NCI-H2227 treated with DMSO at 0.1 percent for 48 hours (cell line): ENCODE results near the gene DHX8.
"Not testable (repeated sequence)": the region's sequence is repeated elsewhere in the genome, so short reads cannot be mapped to it uniquely, and the experiment has no call there.

ENCODE experiments used
- DNase-seq: peaks from one replicate; lab custom pipeline; 2025; lab: John Stamatoyannopoulos, UW

The DHX8 gene

DNA sequence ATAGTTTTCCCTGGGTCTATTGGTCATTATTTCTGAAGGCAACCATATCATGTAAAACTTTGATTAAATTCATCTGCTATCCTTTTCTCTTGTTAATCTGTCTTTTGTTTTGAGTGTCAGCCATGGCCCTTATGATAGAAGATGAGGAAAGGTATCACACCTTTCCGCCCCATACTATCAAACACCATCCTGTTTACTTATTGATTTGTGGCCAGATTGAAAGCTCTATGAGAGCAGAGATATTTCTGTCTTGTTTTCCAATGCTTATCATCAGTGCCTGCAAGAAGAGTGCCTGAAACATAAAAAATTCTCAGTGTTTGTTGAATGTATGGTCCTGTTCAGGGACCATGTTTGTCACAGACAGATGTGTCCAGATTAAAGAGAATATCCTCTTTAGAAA is 22.6 kb upstream of the DHX8 start:
- DNase-seq: no peak

DNA sequence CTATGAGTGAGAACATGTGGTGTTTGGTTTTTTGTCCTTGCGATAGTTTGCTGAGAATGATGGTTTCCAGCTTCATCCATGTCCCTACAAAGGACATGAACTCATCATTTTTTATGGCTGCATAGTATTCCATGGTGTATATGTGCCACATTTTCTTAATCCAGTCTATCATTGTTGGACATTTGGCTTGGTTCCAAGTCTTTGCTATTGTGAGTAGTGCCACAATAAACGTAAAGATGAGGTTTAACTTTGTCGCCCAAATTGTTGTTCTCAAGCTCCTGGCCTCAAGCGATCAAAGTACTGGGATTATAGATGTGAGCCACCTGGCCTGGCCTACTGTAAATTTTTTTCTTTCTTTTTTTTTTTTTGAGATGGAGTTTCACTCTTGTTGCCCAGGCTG is 21.2 kb upstream of the DHX8 start:
- not testable (repeated sequence) for DNase-seq

DNA sequence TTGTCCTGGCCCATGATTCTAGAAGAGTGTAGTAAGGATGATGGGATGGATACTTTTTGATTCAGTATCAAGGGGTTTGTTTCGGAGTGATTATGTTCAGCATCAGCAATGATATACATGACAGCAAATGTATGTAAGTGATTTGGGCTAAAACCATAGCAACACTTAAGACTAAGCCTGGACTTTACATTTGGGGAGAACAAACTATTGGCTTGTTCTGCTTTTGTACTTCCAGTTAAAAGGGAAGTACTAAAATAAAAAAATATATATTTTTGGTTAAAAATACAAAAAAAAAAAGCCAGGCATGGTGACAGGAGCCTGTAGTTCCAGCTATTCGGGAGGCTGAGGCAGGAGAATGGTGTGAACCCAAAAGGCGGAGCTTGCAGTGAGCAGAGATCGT is 20.5 kb upstream of the DHX8 start:
- no peak for DNase-seq

DNA sequence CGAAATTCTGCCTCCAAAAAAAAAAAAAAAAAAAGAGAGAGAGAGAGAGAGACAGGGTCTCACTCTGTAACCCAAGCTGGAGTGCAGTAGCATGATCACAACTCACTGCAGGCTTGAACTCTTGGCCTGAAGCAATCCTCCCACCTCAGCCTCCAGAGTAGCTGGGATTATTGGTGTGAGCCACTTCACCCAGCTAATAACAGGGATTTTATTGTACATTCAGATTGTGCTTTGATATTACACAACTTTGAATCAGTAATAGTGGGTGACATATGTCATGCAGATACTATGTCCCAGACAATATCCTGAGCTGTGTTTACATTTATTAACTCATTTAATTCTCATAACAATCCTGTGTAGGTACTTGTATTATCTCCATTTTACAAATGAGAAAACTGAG is 19.7 kb upstream of the DHX8 start:
- DNase-seq: no peak

DNA sequence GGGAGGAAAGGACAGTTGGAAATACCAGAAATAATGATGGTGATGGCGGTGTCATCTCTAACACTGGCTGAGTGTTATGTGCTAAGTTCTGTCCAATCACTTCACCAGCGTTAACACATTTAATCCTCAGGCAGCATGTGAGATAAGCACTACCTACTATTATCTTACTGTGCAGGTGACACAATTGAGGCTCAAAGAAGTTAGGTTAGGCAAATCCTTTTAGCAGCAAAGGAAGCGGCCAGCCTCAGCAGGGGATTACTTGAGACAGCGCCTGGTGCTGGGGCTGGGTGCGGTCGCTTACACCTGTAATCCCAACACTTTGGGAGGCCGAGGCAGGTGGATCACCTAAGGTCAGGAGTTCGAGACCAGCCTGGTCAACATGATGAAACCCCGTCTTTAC is 18.7 kb upstream of the DHX8 start:
- no peak for DNase-seq

DNA sequence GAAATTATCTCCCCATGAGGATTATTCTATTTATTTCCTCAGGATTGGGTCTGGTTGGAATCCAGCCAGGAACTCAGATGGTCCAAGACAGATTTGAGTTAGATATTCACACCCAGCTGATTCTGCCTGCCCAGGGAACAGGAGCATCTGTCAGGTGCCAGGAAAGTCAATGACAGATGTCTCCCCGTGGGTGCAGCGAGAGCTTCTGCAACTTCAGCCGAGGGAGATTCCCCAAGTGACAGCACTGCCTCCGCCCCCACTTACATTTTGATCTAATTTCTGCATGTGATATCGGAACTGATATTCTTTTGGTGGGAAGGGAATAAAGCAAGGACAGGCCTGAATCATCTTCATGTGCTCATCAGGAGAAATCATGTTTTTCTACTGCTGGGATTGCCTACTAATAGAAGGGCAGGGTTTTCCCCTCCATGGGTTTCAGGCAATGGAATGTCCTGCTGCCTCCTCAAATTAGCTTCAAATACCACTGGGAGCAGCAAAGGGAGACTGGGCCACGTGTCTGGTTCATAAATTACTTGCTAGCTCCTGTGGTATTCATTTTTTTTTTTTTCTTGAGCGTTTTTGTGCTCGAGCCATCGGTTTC is 15.7 kb upstream of the DHX8 start:
- DNase-seq: no peak

DNA sequence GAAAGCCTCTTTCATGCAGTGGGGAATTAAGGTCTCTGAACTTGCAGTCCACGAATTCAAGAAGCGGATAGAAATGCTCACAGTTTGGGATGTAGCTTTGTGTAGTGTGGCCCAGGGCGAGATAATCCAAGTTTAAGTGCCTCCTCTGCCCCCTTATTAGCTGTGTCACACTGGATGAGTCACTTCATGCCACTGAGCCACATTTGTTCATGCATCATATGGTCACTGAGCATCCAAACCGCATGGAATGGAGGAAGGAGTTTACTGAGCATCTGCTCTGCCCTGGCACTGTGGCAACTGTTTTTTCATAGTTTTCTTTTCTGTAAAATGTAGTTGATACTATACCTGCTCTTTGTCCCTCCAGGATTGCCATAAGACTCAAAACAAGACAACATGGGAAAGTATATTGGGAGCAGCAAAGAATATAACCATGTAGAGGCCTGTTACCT is 15.1 kb upstream of the DHX8 start:
- no peak for DNase-seq

DNA sequence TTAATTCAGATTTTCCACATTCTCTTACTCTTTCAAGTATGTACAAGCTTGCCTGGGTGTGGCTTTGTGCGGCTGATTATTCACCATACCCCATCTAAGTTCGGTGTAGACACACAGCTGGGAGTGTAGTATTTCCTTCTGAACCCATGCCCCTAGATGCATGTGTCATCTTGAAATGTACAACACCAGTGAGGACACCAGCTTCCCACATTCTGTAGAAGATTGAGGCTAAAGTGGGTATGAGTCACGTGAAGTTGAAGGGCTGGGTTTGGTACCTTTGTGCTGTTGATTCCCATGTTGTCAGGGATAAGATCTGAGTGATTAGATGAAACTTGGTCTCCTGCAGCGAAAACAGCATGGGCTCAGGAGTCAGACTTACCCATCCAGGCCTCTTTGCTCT is 14.6 kb upstream of the DHX8 start:
- no peak for DNase-seq

DNA sequence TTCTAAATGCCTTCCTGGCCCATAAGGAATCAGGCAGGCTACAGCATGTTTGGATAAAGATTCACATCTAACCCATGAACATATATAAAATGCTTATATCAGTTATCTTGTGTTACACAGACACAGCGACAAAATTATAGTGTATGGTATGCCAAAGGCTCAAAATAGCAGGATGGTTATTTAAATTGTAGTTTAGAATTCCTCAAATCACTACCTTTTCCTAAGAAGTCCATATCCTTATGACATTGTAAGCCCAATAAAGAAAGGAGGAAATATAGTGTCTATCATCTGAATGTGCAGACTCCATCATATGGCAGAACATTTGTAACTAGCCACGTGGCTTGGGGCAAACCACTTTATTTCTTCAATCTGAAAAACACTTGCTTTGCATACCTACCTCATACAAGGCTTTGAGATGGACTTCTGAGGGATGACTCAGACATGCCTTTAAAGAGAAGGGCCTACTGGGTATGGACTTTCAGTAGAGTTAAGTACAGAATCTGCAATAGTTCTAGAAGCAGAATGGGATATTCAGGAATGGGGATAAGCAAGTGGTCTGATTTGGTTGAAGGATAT is 12.1 kb upstream of the DHX8 start:
- peak; percentile 69 for DNase-seq

DNA sequence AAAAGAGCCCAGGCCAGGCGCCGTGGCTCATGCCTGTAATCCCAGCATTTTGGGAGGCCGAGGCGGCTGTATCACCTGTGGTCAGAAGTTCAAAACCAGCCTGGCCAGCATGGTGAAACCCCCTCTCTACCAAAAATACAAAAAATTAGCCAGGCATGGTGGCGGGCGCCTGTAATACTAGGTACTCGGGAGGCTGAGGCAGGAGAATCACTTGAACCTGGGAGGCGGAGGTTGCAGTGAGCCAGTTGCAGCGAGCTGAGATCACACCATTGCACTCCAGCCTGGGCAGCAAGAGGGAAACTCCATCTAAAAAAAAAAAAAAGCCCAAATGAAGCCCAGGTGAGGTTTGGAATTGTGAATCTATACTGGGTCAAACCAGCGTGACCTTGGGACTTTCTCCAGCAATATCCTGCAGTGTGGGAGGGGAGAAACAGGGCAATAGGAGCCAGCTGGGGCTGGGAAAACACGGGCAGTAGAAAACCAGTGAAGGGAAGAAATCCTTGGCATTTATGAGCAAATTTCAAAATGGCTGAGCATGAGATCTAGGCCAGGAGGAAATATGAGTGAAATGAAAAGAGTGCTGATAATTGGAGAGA is 8.2 kb upstream of the DHX8 start:
- DNase-seq: no peak

DNA sequence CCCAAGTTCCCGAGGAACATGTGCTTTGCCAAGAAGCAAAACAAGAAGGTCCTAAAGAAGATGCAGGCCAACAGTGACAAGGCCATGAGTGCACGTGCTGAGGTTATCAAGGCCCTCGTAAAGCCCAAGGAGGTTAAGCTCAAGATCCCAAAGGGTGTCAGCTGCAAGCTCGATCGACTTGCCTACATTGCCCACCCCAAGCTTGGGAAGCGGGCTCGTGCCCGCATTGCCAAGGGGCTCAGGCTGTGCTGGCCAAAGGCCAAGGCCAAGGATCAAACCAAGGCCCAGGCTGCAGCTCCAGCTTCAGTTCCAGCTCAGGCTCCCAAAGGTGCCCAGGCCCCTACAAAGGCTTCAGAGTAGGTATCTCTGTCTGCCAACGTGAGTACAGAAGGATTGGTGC is 7.5 kb upstream of the DHX8 start:
- DNase-seq: not testable (repeated sequence)

DNA sequence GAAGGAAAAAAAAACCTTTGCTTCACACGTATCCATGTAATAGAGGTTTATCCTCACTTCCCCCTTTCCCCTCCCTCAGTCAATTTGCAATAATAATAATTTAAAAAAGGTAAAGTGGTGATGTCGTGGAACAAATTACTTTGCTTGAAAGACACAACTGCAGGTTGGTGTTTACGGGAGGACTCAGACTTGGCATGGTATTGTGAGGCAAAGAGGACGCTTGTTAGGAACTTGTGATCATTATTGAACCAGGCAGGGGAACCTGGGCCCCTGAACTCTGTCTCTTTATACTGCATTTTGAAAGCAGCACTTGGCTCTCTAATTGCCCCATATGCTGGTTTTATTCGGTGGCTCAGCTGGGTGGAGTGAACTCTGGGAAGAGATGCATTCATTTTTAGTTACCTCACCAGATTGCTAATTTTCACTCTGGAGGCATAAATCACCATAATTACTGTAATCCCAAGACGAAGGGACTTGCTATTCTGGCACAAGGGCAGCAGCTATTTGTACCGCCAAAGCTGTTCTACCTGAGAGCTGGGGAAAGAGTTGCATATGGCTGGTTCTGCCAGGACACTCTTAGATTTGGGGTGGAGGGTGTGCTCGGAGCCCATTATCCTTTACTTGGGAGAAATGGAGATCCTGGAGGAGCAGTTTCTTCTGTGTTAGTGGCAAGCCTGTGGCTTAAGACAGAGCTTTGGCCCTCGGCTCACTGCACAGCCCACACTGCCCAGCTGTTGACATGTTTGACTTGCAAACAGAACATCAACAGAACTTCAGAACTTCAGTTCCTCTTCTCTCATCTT is 5.7 kb upstream of the DHX8 start:
- DNase-seq: peak; percentile 98

DNA sequence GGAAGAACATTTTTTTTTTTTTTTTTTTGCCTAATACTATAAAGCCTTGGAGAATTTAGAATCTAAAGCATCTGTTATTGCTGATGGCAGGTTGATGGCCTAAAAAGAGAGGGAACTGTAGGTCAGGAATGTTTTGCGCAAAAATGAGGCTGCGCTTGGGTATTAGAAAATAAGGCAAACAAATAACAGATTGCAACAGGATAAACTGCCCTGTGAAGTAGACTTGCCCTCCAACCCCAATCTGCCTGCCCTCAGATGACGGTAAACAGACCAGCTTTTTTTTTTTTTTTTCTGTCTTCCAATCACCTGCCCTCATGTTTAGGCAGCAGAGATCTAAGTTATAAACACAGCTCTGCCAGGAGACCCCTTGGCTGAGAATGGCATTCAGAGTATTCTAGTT is 3.8 kb upstream of the DHX8 start:
- DNase-seq: peak; percentile 75

DNA sequence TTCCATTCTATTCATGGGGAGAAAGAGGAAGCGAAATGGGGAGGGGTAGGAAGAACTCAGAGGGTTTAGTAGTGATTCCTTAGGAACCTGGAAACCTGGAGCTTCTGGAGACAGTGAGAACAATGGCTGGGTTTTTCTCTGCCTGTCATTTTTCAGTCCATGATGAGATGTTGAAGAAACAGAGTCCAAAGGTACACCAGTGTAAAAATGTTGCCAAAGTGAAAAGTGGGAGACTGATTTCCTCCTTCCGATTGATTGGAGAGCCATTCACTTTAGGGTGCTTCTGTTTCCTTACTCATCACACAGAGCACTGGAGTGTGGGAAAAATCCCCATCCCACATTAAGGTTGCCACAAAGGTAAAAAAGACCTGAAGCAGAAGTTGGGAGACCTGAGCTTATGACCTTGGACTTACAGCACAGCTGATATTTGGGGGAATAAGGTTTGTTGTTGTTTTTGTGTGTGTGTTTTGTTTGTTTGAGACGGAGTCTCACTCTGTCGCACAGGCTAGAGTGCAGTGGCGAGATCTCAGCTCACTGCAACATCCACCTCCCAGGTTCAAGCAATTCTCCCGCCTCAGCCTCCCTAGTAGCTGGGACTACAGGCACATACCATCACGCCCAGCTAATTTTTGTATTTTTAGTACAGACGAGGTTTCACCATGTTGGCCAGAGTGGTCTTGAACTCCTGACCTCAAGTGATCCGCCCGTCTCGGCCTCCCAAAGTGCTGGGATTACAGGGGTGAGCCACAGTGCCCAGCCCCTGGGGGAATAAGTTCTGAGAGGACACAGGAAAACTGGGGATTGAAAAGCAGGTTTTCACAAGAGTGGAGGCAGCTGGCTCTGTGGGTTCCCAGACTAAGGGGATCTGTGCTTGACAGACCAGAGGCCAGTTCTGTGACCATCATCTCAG is 1.4 kb upstream of the DHX8 start:
- DNase-seq: no peak

DNA sequence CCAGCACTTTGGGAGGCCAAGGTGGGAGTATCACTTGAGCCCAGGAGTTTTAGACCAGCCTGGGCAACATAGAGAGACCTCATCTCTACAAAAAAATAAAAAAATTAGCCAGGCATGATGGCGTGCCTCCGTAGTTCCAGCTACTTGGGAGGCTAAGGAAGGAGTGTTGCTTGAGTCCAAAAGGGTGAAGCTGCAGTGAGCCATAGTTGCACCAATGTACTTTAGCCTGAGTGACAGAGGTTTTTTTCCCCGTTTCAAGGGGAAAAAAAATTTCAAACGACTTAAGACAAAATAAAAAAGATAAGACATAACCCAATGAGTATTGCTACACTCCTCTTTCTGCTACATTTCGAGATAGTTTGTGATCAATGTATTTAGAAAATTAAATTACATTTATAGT is 6.8 kb downstream of the DHX8 start:
- no peak for DNase-seq

DNA sequence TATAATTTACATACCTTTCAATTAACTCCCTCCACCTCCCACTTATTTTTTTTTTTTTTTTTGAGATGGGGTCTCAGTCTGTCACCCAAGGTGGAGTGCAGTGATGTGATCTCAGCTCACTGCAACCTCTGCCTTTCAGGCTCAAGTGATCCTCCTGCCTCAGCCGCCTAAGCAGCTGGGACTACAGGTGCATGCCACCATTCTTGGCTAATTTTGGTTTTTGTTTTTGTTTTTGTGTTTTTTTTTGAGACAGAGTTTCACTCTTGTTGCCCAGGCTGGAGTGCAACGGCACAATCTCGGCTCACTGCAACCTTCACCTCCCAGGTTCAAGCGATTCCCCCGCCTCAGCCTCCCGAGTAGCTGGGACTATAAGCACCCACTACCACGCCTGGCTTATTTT is 25.7 kb downstream of the DHX8 start:
- DNase-seq: not testable (repeated sequence)

DNA sequence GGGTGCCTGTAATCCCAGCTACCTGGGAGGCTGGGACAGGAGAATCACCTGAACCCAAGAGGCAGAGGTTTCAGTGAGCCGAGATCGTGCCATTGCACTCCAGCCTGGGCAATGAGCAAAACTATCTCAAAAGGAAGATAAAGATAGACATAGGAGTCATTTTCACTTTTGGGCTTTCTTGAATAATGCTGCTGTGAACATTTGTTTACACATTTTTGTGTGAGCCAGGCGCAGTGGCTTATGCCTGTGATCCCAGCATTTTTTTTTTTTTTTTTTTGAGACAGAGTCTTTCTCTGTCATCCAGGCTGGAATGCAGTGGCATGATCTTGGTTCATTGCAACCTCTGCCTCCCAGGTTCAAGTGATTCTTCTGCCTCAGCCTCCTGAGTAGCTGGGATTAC is 27.4 kb downstream of the DHX8 start:
- DNase-seq: not testable (repeated sequence)

DNA sequence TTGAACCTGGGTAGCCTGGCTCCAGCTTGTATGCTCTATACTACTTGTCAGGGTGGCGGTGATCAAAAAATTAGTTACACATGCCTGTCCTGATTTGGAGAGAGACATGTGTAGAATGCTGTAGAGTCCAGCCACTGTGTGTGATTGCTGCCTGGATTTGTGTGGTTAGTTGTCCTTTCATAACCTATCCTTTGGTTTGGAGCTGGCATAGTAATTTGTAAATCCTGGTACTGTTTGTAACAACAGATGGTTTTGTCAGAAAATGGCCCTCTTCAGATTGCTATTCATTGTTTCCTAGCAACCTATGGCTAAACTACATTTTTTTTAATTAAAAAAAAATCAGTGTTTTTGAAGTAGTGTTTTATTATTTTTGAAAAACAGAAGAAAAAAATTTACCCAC is 31.9 kb downstream of the DHX8 start:
- DNase-seq: peak; percentile 13

DNA sequence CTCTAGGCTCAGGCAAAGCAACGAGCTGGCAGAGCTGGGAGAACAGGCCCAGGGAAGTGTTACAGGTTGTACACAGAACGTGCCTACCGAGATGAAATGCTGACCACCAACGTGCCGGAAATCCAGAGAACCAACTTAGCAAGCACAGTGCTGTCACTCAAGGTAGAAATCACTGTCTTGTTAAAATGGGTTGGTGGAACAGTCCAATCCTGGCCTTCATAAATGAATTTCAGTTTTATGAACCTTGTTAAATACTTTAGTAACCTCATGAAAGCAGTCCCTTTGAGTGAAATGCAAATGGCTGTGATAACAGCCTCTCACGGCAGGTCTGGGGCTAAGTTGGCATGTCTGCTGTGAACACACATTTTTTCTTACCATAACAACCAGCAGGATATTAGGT is 33.4 kb downstream of the DHX8 start:
- no peak for DNase-seq

DNA sequence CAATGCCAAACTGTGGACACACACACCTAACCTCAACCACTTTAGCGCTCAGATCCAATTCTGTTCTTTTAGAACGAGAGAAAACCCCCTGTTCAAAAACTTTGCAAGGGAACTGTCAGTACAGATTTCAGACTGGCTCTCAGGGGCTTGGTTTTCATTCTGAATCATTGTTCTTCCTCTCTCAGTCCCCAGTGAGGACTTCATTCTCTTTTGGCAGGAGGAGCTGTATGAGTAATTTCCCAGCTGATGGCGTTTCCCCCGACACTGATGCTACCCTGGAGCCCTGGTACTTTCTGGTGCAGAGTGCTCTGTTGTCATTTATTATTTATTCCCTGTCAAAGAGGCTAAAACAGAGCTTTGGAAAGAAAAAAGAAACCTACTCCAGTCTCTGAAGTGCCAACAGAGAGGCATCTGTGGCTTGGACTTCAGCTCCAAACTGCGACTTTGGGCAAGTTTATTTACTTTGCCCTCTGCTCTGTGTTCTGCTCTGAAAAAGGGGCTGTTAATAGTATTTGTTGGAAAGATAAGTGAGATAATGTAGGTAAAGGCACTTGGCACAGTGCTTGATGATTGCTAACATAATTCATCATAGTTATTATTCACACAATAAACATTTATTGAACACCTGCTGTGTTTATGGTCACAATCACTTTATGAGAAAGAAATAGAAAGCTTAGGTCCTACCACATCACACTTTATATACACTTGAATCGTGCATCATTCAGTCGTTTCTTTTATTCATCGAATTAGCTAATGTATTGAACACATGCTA is 34.0 kb downstream of the DHX8 start:
- no peak for DNase-seq

DNA sequence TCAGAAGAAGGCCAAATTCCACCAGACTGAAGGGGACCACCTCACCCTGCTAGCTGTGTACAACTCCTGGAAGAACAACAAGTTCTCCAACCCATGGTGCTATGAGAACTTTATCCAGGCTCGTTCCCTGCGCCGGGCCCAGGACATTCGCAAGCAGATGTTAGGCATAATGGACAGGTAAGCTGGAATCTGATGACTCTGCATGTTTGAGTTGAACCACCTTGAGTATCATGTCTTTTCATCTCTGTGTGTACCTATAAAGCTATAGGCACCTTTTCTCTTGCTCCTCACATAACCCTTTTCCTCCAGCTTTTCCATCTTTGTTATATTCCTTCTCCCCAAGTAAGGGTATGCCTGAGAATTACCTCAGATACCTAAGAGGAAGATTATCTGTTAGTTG is 37.6 kb downstream of the DHX8 start:
- DNase-seq: no peak
